Heart left ventricle (tissue), 13 donors: ENCODE data around the gene TFEB.

Experiments used
- POLR2A ChIP-seq, 2 donors: fragments of 450-650 bp; IDR thresholded peaks; one replicate each; pipeline ENCODE4 v1.6.1; 2017; ENCODE audit warnings: antibody characterized with exemption in 2 of 2, mild to moderate bottlenecking in 2 of 2, moderate library complexity in 2 of 2
- TF ChIP-seq, protein P1 (sequence below), 12 donors: fragments of 200-600 bp; sonication (generic) in 4 of 12; IDR thresholded peaks; one replicate each; pipeline versions ENCODE4 v1.5.0 to v1.8.0; 2018 to 2022; ENCODE audit warnings: antibody characterized with exemption in 12 of 12, mild to moderate bottlenecking in 5 of 12
- donor health status: ischemic (EF 13 %, LVEDD 7.1; RV severe dilation, severe dysfunction).
- donor health status: DM: no; HTN: yes; CAD: no.
- donor health status: DM: no; HTN: no; CAD: no.
- donor health status: ischemic (EF 25% LVEDD 6.9; RV normal size, moderate dysfunction).
- donor health status: ischemic (EF 25% LVEDD 5.7; RV mildly dilated, moderate dysfunction).
- donor health status: ischemic (EF 35%, LVEDD 5.7; RV mildly dilated, moderate dysfunction).
- donor health status: nonischemic (EF 11% LVEDD 7.7; RV severe dilation, severe dysfunction).
- donor health status: DM: yes; HTN: yes; CAD: no.
- donor health status: PGD.
- donor health status: ischemic (EF 29% LVEDD 5.4; RV normal size, mild dysfunction).
- donor health status: nonischemic (EF 23%, LVEDD 6.1; RV moderate dilation, normal function).

DNA sequence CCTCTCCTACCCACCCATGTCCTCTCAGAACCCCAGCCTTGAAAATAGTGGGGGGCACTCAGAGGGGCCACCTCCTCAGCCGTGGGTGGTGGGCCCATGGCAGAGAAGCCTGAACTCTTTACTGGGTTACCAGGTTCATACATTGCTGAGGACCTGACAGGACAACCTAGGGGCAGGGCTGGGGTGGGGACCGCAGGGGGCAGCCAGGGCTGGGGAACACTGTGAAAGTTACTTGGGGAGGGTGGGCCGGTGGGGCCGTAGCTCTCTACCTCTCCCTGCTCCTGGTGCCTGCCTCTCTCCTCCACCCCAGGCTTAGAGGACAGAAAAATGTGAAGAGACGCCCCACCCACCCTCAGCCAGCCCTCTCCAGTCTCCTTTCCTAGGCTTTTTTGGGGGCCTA lies 81.7 kb downstream of the TFEB start:
- TF ChIP-seq, protein P1, sequence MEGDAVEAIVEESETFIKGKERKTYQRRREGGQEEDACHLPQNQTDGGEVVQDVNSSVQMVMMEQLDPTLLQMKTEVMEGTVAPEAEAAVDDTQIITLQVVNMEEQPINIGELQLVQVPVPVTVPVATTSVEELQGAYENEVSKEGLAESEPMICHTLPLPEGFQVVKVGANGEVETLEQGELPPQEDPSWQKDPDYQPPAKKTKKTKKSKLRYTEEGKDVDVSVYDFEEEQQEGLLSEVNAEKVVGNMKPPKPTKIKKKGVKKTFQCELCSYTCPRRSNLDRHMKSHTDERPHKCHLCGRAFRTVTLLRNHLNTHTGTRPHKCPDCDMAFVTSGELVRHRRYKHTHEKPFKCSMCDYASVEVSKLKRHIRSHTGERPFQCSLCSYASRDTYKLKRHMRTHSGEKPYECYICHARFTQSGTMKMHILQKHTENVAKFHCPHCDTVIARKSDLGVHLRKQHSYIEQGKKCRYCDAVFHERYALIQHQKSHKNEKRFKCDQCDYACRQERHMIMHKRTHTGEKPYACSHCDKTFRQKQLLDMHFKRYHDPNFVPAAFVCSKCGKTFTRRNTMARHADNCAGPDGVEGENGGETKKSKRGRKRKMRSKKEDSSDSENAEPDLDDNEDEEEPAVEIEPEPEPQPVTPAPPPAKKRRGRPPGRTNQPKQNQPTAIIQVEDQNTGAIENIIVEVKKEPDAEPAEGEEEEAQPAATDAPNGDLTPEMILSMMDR (IDR thresholded peaks at IDR 0.05), result no peak
- no peak for TF ChIP-seq POLR2A (IDR thresholded peaks at IDR 0.05)
